ENCODE data around the gene DNPH1. TPM values are rescaled to one million over a fixed set of nuclear protein-coding genes. Genes with fewer than 3 reads are reported as not detected.

DNPH1 gene
- total and polyA plus RNA-seq, 4 donors = 32.0 to 135 (median 84.5) TPM

- WGBS, 2 donors = 73 to 85% methylated on average over 2 of the region's 2 CpGs
- TF ChIP-seq, protein P1, sequence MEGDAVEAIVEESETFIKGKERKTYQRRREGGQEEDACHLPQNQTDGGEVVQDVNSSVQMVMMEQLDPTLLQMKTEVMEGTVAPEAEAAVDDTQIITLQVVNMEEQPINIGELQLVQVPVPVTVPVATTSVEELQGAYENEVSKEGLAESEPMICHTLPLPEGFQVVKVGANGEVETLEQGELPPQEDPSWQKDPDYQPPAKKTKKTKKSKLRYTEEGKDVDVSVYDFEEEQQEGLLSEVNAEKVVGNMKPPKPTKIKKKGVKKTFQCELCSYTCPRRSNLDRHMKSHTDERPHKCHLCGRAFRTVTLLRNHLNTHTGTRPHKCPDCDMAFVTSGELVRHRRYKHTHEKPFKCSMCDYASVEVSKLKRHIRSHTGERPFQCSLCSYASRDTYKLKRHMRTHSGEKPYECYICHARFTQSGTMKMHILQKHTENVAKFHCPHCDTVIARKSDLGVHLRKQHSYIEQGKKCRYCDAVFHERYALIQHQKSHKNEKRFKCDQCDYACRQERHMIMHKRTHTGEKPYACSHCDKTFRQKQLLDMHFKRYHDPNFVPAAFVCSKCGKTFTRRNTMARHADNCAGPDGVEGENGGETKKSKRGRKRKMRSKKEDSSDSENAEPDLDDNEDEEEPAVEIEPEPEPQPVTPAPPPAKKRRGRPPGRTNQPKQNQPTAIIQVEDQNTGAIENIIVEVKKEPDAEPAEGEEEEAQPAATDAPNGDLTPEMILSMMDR (IDR thresholded peaks at IDR 0.05; ENCODE audit: control extremely low read depth, extremely low read depth) = no peak
- H3K9me3 ChIP-seq (ENCODE audit: control insufficient read depth in 4 of 4, insufficient read depth in 3 of 4, low read length in 3 of 4) = no peaks in the 10 kb centered on the region
- DNase-seq = no peak
- peaks cover 0 to 37% (median 35%) of the 10 kb centered on the region in 3 donors for H3K27me3 ChIP-seq (ENCODE audit: control insufficient read depth in 3 of 3, insufficient read depth in 3 of 3, low read length in 2 of 3)
- no peak overlapping the region for H3K27ac ChIP-seq (ENCODE audit: low read depth in 1 of 2, low read length in 1 of 2)
- H3K9ac ChIP-seq (ENCODE audit: insufficient read depth in 1 of 2, low read length in 2 of 2) = no peak overlapping the region
- ATAC-seq (ENCODE audit: insufficient read depth, low FRiP score) = no peak
- H3K36me3 ChIP-seq (ENCODE audit: control insufficient read depth in 4 of 4, insufficient read depth in 4 of 4, low read length in 4 of 4) = no peaks in the 10 kb centered on the region
- no peaks in the 10 kb centered on the region for H3K4me1 ChIP-seq (ENCODE audit: control insufficient read depth in 5 of 5, insufficient read depth in 5 of 5, low read length in 5 of 5)
- H3K4me3 ChIP-seq = no peak overlapping the region
Observed at GRCh38 chr6:43239054-43239453, 9.8 kb upstream of the DNPH1 start.

GRCh38 chr6:43235841-43236240, 6.6 kb upstream of the DNPH1 start:
- 71 to 94% methylated on average over 2 of the region's 2 CpGs for WGBS, 2 donors
- H3K4me1 ChIP-seq (ENCODE audit: control insufficient read depth in 5 of 5, insufficient read depth in 5 of 5, low read length in 5 of 5) = no peaks in the 10 kb centered on the region
- ATAC-seq (ENCODE audit: insufficient read depth, low FRiP score) (no peak), DNase-seq (no peak)
- no peak overlapping the region for H3K27ac ChIP-seq (ENCODE audit: low read depth in 1 of 2, low read length in 1 of 2)
- H3K9me3 ChIP-seq (ENCODE audit: control insufficient read depth in 4 of 4, insufficient read depth in 3 of 4, low read length in 3 of 4) = peaks cover 0 to 2% (median 0%) of the 10 kb centered on the region in 4 donors
- H3K4me3 ChIP-seq = no peak overlapping the region
- no peaks in the 10 kb centered on the region for H3K36me3 ChIP-seq (ENCODE audit: control insufficient read depth in 4 of 4, insufficient read depth in 4 of 4, low read length in 4 of 4)
- TF ChIP-seq, protein P1 (IDR thresholded peaks at IDR 0.05; ENCODE audit: control extremely low read depth, extremely low read depth) = no peak
- H3K9ac ChIP-seq (ENCODE audit: insufficient read depth in 1 of 2, low read length in 2 of 2) = no peak overlapping the region
- peaks cover 0 to 13% (median 8%) of the 10 kb centered on the region in 3 donors for H3K27me3 ChIP-seq (ENCODE audit: control insufficient read depth in 3 of 3, insufficient read depth in 3 of 3, low read length in 2 of 3)

DNA sequence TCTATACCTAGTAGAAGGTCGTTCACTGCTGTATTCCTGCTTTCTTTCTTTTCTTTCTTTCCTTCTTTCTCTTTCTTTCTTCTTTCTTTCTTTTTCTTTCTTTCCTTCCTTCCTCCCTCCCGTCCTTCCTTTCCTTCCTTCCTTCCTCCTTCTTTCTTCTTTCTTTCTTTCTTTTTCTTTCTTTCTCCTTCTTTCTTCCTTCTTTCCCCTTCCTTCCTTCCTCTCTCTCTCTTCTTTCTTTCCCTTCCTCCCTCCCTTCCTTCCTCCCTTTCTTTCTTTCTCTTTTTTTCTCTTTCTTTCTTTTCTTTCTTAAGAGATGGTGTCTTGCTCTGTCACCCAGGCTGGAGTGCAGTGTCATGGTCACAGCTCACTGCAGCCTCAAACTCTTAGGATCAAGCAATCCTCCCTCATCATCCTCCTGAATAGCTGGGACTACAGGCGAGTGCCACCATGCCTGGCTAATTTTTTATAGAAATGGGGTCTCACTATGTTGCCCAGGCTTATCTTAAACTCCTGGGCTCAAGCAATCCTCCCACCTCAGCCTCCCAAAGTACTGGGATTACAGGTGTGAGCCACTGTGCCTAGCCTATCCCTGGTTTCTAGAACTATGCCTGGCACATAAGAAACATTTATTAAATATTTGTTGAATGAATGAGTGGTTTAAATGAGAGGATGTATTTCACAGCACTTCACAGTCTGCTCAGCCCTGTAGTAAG, 2.6 kb upstream of the DNPH1 start:
- DNase-seq (no peak), ATAC-seq (ENCODE audit: insufficient read depth, low FRiP score) (no peak)
- Histone ChIP-seq H3K4me1 (ENCODE audit: control insufficient read depth in 5 of 5, insufficient read depth in 5 of 5, low read length in 5 of 5) (peaks cover 0 to 9% (median 0%) of the 10 kb centered on the region in 5 donors), H3K9me3 (ENCODE audit: control insufficient read depth in 4 of 4, insufficient read depth in 3 of 4, low read length in 3 of 4) (peaks cover 0 to 2% (median 0%) of the 10 kb centered on the region in 4 donors), H3K9ac (ENCODE audit: insufficient read depth in 1 of 2, low read length in 2 of 2) (no peak overlapping the region), H3K4me3 (no peak overlapping the region), H3K27ac (ENCODE audit: low read depth in 1 of 2, low read length in 1 of 2) (no peak overlapping the region), H3K36me3 (ENCODE audit: control insufficient read depth in 4 of 4, insufficient read depth in 4 of 4, low read length in 4 of 4) (no peaks in the 10 kb centered on the region), H3K27me3 (ENCODE audit: control insufficient read depth in 3 of 3, insufficient read depth in 3 of 3, low read length in 2 of 3) (peaks cover 0 to 8% (median 5%) of the 10 kb centered on the region in 3 donors)
- TF ChIP-seq, protein P1 (IDR thresholded peaks at IDR 0.05; ENCODE audit: control extremely low read depth, extremely low read depth) = no peak
- WGBS, 2 donors = 57 to 69% methylated on average over 3 of the region's 3 CpGs
